T follicular helper cell (primary cell): ENCODE results near the gene NUP160.
"Not testable (repeated sequence)": the region's sequence is repeated elsewhere in the genome, so short reads cannot be mapped to it uniquely, and the experiment has no call there.

ENCODE experiments used
- DNase-seq: peaks from one replicate; pipeline ENCODE4 v3.0.0-alpha.2; 2020; ENCODE audit warnings: low read depth

The NUP160 gene

GRCh38 chr11:47788181-47788580 is 60.0 kb downstream of the NUP160 start:
- no peak for DNase-seq

GRCh38 chr11:47786373-47786772 is 61.8 kb downstream of the NUP160 start:
- no peak for DNase-seq

GRCh38 chr11:47784785-47785381 is 63.3 kb downstream of the NUP160 start:
- DNase-seq, result no peak

- no peak for DNase-seq
These were observed 65.0 kb downstream of the NUP160 start for GRCh38 chr11:47783087-47783610.

GRCh38 chr11:47778878-47779483 is 69.2 kb downstream of the NUP160 start:
- DNase-seq, result no peak

GRCh38 chr11:47775240-47775869 is 72.8 kb downstream of the NUP160 start:
- no peak for DNase-seq

- DNase-seq, result no peak
These were observed 74.3 kb downstream of the NUP160 start for GRCh38 chr11:47773882-47774281.

- DNase-seq, result not testable (repeated sequence)
These were observed 78.6 kb downstream of the NUP160 start for GRCh38 chr11:47769556-47769955.

- no peak for DNase-seq
These were observed 80.0 kb downstream of the NUP160 start for GRCh38 chr11:47768101-47768612.

GRCh38 chr11:47766509-47767227 is 81.5 kb downstream of the NUP160 start:
- peak; percentile 69 for DNase-seq

GRCh38 chr11:47765086-47765485 is 83.1 kb downstream of the NUP160 start:
- DNase-seq, result no peak

- DNase-seq, result not testable (repeated sequence)
These were observed 88.9 kb downstream of the NUP160 start for GRCh38 chr11:47759291-47759690.

- no peak for DNase-seq
These were observed 91.9 kb downstream of the NUP160 start for GRCh38 chr11:47756208-47756607.

- DNase-seq, result no peak
These were observed 97.4 kb downstream of the NUP160 start for GRCh38 chr11:47750725-47751124.

GRCh38 chr11:47742494-47742893 is 105.7 kb downstream of the NUP160 start:
- DNase-seq, result not testable (repeated sequence)

GRCh38 chr11:47737817-47738216 is 110.3 kb downstream of the NUP160 start:
- DNase-seq, result not testable (repeated sequence)

- no peak for DNase-seq
These were observed 115.9 kb downstream of the NUP160 start for GRCh38 chr11:47732271-47732670.

GRCh38 chr11:47731475-47731874 is 116.7 kb downstream of the NUP160 start:
- no peak for DNase-seq
